Vagina (tissue), 2 donors: ENCODE results near the gene SLIT2.

Experiments used
- POLR2A ChIP-seq, 2 donors: fragments of 450-650 bp; IDR thresholded peaks; one replicate each; pipeline ENCODE4 v1.6.1; 2017; ENCODE audit warnings: antibody characterized with exemption in 2 of 2, mild to moderate bottlenecking in 2 of 2, moderate library complexity in 2 of 2
- POLR2AphosphoS5 ChIP-seq, 2 donors: sonication (generic); formaldehyde crosslinking; IDR thresholded peaks; one replicate each; pipeline ENCODE4 v1.9.0; 2017; ENCODE audit warnings: antibody characterized with exemption in 2 of 2, mild to moderate bottlenecking in 2 of 2, low read depth in 1 of 2; ENCODE audit not compliant: insufficient read depth in 1 of 2
- TF ChIP-seq, protein P1 (sequence below), 3 experiments: fragments of 450-650 bp in 2 of 3; fragments of 200-600 bp in 1 of 3; sonication (generic) in 1 of 3; IDR thresholded peaks; one replicate each; pipeline ENCODE4 v1.5.1; 2017 to 2019; ENCODE audit warnings: antibody characterized with exemption in 3 of 3, mild to moderate bottlenecking in 2 of 3, moderate library complexity in 2 of 3

DNA sequence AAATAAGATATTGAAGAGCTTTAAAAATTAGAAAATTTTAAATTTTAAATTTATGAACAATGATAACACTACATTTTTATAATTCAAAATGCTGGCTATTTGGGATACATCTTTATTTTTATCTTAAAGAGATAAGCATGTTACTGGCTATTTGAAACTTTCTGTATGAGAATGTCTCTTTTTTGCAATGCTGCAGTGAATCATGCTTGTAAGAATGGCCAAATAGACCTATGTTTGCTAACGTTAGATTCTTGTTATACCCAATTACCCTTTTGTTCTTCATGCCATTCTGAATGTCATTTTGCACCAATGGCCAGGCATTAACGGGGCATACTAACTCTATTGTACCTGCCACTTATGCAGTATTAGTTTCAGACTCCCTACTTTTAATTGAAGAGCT is 49.5 kb downstream of the SLIT2 start:
- TF ChIP-seq POLR2A (IDR thresholded peaks at IDR 0.05) (no peak), POLR2AphosphoS5 (IDR thresholded peaks at IDR 0.05; ENCODE audit: insufficient read depth in 1 of 2, low read depth in 1 of 2) (no peak)
- TF ChIP-seq, protein P1, sequence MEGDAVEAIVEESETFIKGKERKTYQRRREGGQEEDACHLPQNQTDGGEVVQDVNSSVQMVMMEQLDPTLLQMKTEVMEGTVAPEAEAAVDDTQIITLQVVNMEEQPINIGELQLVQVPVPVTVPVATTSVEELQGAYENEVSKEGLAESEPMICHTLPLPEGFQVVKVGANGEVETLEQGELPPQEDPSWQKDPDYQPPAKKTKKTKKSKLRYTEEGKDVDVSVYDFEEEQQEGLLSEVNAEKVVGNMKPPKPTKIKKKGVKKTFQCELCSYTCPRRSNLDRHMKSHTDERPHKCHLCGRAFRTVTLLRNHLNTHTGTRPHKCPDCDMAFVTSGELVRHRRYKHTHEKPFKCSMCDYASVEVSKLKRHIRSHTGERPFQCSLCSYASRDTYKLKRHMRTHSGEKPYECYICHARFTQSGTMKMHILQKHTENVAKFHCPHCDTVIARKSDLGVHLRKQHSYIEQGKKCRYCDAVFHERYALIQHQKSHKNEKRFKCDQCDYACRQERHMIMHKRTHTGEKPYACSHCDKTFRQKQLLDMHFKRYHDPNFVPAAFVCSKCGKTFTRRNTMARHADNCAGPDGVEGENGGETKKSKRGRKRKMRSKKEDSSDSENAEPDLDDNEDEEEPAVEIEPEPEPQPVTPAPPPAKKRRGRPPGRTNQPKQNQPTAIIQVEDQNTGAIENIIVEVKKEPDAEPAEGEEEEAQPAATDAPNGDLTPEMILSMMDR (IDR thresholded peaks at IDR 0.05) = no peak
